Mucosa of stomach (tissue), 1 donor: Measurements from ENCODE around the gene CLCN1.

Source experiments
- H3K27me3 ChIP-seq: one replicate; pipeline ENCODE4 v1.7.0; 2013; ENCODE audit warnings: mild to moderate bottlenecking, low read length; ENCODE audit not compliant: control insufficient read depth, insufficient read depth
- H3K36me3 ChIP-seq: one replicate; pipeline ENCODE4 v1.7.0; 2013; ENCODE audit warnings: low read length; ENCODE audit not compliant: control insufficient read depth, insufficient read depth
- H3K4me1 ChIP-seq: one replicate; pipeline ENCODE4 v1.7.0; 2013; ENCODE audit warnings: mild to moderate bottlenecking, low read length; ENCODE audit not compliant: control insufficient read depth, insufficient read depth
- H3K4me3 ChIP-seq: one replicate; pipeline ENCODE4 v1.7.0; 2013; ENCODE audit warnings: low read length
- H3K9ac ChIP-seq: one replicate; pipeline ENCODE4 v1.7.0; 2013; ENCODE audit warnings: mild to moderate bottlenecking, low read length, moderate library complexity
- H3K9me3 ChIP-seq: one replicate; pipeline ENCODE4 v1.7.0; 2013; ENCODE audit warnings: mild to moderate bottlenecking, low read length, moderate library complexity; ENCODE audit not compliant: control insufficient read depth
- donor health status: Pancreatic carcinoma.

Gene CLCN1

DNA sequence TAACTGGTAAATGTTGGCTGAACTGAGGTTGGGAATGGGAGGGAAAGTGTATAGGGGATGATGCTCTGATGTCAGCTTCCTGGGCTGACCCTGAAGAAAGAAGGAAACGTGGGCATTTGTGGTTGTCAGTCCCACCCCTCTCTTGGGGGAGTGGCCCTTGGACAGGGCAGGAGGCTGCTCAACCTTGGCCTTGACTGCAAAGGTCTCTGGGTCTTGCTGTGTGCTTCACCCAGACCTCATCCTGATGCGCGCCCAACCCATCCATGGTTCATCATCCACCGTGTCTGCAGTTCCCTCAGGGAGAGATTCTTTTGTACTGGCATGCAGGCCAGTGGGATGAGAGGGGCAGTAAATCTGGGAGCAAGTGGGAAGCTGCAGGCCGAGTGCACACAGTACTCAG, 60.5 kb downstream of the CLCN1 start:
- Histone ChIP-seq H3K4me3 (no peak overlapping the region), H3K9me3 (no peaks in the 10 kb centered on the region), H3K9ac (no peak overlapping the region), H3K4me1 (peaks cover 16% of the 10 kb centered on the region), H3K36me3 (no peaks in the 10 kb centered on the region), H3K27me3 (no peaks in the 10 kb centered on the region)

DNA sequence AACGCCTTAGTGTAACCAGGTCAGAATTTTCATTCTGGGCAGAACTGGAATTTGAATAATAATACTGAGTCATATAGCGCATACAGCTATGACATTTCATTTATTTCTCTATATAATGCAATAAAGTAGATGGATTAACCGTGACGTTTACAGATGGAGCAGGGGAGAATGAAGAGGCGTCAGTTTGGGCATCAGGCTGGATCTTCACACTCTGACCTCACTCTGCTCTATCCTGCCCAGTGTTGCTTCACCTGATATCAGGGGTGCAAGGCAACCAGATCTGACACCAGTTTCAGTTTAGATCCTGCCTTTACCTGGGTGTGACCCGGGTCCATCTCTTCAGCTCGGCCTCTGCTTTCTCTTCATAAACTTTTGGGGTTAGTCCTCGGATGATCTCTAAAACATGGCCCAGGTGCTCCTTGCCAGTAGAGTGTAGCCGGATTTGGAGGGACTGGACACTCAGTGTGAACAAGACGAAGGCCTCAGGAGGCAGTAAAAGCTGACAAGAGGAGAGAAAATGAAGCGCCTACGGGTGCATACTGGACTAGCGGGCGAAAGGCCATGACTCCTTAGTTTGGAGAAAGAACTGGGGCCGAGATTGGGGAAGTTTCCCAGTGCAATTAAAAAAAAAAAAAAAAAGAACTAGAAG, 63.8 kb downstream of the CLCN1 start:
- peak overlapping the region; percentile 91 for H3K4me3 ChIP-seq
- H3K4me1 ChIP-seq: peaks cover 20% of the 10 kb centered on the region
- H3K36me3 ChIP-seq: no peaks in the 10 kb centered on the region
- H3K9ac ChIP-seq: peak overlapping the region; percentile 100
- no peaks in the 10 kb centered on the region for H3K9me3 ChIP-seq
- no peaks in the 10 kb centered on the region for H3K27me3 ChIP-seq

DNA sequence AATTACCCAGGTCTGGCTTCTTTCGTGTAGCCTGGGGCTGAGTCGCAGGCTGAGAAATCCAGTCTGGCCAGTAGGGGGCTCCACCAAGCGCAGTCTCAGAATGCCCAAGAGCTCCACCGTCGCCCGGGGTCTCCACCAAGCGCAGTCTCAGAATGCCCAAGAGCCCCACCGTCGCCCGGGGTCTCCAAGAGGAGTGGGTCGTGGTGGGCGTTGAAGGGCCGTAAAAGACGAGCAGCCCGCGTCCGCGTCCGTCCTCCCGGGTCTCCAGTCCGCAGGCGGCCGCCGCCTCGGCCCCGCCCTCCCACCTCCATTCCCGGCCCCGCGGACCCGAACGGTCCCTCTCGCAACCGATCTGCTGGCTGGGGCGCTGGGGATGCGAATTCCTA, 64.3 kb downstream of the CLCN1 start:
- Histone ChIP-seq H3K4me3 (peak overlapping the region; percentile 91), H3K9me3 (no peaks in the 10 kb centered on the region), H3K9ac (peak overlapping the region; percentile 100), H3K36me3 (no peaks in the 10 kb centered on the region), H3K27me3 (no peaks in the 10 kb centered on the region), H3K4me1 (peaks cover 20% of the 10 kb centered on the region)

DNA sequence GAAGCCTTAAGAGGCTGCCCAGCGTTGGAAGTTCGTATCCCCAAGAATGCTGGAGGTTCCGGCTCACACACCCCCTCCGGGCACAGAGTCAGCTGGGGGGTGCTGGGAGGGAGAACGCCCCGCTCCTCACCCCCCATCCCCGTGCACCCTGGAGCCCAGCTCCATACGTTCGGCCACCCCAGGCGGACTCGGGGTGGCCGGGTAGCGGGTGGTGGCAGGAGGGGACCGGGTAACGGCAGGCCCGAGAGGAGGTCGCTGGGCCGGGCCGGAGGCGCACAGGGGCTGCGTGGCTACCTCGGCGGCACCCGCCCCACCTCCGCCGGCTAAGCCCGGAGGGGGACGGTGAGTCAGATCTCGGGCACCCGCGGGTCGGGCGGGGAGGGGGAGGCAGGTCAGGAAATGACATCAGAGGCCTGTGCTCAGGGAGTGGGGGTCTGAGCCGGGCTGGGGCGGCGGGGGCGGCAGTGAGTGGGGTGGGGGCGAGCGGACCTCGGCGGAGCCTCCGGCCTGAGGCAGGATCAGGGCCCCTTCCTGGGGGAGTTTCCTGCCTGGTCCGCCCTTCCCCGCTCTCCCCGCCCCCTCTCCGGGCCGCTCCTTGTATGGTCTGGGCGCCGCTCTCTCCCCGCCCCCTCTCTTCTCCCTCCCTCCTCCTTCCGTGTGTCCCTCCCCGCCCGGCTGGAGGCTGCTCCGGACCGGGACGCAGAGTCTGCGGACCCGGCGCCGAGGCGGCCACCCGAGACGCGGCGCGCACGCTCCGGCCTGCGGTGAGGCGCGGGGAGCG, 64.9 kb downstream of the CLCN1 start, which contains the start of gene ZYX:
TSS of gene ZYX (plus strand) at position 700 of the 781 bp plus-strand sequence. CDS start 227 bp downstream, outside the sequence.
- Histone ChIP-seq H3K9me3 (no peaks in the 10 kb centered on the region), H3K4me3 (peak within 1 kb of the TSS; percentile 91), H3K4me1 (peaks cover 20% of the 10 kb centered on the region), H3K36me3 (no peaks in the 10 kb centered on the region), H3K9ac (peak within 1 kb of the TSS; percentile 100), H3K27me3 (no peaks in the 10 kb centered on the region)

DNA sequence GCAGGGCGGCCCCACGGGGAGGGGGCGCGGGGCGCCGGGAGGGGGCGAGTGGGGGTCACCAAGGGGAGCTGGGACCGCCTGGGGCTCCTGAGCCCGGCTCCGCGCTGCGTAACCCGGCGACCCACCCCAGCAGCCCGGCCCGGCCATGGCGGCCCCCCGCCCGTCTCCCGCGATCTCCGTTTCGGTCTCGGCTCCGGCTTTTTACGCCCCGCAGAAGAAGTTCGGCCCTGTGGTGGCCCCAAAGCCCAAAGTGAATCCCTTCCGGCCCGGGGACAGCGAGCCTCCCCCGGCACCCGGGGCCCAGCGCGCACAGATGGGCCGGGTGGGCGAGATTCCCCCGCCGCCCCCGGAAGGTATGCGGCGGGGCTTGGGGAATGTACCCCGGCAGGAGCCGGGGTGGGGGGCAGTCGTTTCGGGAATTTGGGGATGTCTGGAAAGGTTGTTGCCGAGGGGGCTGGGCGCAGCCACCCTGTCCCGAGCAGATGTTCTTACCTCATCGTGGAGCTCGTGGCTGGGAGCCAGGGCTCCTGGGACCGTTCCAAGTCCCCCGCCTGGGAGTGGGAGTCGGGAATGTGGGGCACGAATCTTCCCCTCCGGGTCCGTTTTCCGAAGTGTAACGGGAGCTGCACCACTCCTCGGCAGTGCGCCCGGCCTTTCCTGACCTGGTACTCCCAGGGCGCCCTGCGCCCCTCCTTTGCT, 65.7 kb downstream of the CLCN1 start:
- H3K9ac ChIP-seq: peak overlapping the region; percentile 100
- H3K4me1 ChIP-seq: peaks cover 20% of the 10 kb centered on the region
- H3K9me3 ChIP-seq: no peaks in the 10 kb centered on the region
- no peaks in the 10 kb centered on the region for H3K27me3 ChIP-seq
- peak overlapping the region; percentile 78 for H3K4me3 ChIP-seq
- H3K36me3 ChIP-seq: no peaks in the 10 kb centered on the region

DNA sequence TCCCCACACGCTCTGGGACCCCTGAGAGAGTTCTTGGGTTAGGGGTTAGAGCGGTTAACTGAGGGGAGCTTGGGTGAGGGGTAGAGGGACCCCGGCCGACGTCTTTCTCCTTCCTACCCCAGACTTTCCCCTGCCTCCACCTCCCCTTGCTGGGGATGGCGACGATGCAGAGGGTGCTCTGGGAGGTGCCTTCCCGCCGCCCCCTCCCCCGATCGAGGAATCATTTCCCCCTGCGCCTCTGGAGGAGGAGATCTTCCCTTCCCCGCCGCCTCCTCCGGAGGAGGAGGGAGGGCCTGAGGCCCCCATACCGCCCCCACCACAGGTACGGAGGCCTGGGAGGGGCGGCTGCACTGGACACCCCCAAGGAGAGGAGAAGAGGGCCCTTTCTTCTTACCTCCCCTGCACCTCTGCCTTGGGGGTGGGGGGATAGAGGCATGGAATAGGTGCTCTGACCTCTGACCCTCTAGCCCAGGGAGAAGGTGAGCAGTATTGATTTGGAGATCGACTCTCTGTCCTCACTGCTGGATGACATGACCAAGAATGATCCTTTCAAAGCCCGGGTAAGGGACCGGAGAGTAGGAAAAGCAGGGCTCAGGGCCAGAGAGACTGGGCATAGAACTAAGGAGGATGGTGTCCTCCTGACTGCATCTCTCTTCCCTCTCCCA, 66.3 kb downstream of the CLCN1 start:
- Histone ChIP-seq H3K27me3 (no peaks in the 10 kb centered on the region), H3K9me3 (no peaks in the 10 kb centered on the region), H3K36me3 (no peaks in the 10 kb centered on the region), H3K9ac (peak overlapping the region; percentile 100), H3K4me1 (peaks cover 27% of the 10 kb centered on the region), H3K4me3 (peak overlapping the region; percentile 78)

DNA sequence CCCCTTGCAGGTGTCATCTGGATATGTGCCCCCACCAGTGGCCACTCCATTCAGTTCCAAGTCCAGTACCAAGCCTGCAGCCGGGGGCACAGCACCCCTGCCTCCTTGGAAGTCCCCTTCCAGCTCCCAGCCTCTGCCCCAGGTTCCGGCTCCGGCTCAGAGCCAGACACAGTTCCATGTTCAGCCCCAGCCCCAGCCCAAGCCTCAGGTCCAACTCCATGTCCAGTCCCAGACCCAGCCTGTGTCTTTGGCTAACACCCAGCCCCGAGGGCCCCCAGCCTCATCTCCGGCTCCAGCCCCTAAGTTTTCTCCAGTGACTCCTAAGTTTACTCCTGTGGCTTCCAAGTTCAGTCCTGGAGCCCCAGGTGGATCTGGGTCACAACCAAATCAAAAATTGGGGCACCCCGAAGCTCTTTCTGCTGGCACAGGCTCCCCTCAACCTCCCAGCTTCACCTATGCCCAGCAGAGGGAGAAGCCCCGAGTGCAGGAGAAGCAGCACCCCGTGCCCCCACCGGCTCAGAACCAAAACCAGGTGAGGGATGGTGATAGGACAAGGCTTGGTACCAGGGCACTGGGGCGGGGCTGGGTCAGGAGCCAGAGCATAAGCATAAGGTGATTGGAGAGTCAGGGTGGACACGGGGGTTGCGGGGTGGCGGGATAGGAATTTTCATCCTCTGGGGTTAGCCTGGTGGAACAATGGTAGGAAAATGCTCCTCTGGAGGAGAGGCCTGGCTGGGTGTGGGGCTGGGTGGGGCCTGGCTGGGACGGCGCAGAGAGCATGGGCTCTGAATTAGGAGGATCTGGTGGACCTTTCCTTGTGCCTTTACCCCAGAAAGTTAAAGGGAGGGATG, 67.1 kb downstream of the CLCN1 start:
- Histone ChIP-seq H3K27me3 (no peaks in the 10 kb centered on the region), H3K4me1 (peaks cover 28% of the 10 kb centered on the region), H3K4me3 (peak overlapping the region; percentile 78), H3K9ac (peak overlapping the region; percentile 100), H3K36me3 (no peaks in the 10 kb centered on the region), H3K9me3 (no peaks in the 10 kb centered on the region)

DNA sequence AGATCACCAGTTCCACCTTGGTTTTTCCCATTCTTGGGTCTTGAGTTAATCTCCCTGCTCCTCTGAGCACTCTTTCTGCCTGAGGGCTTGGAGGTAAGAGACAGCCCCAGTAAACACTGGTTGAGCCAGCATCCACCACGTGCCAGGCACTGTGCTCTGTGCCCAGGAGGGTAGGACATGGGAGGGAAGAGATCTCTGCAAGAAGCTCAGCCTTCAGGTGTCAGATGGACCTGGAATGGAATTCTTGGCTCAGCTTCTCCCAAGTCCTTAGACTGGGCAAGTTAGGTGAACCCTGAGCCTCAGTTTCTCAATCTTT, 67.7 kb downstream of the CLCN1 start:
- H3K9ac ChIP-seq: no peak overlapping the region

DNA sequence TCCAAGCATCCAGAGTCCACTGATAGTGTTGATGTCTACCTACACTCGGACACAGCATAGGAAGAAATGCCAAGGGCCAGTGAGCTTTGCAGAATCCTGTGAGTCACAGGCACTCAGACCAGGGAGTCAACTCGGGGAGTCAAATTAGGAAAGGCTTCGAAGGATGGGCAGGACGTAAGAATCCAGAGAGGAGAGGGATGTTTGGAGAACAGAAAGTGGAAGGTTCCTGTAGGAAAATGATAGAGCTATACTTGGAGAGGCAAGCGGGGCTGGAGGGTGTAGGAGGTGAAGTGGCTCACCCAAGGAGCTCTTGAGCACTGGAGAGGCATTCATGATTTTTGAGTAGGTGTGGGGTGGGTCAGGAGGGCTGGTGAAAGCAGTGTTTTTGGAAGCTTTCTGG, 68.2 kb downstream of the CLCN1 start:
- Histone ChIP-seq H3K36me3 (no peaks in the 10 kb centered on the region), H3K4me1 (peaks cover 28% of the 10 kb centered on the region), H3K27me3 (no peaks in the 10 kb centered on the region), H3K9ac (no peak overlapping the region), H3K9me3 (no peaks in the 10 kb centered on the region), H3K4me3 (no peak overlapping the region)

More for the DNA sequence above, 67.7 kb downstream of the CLCN1 start:
- Histone ChIP-seq H3K4me3 (no peak overlapping the region), H3K36me3 (no peaks in the 10 kb centered on the region), H3K27me3 (no peaks in the 10 kb centered on the region), H3K9me3 (no peaks in the 10 kb centered on the region), H3K4me1 (peaks cover 28% of the 10 kb centered on the region)

DNA sequence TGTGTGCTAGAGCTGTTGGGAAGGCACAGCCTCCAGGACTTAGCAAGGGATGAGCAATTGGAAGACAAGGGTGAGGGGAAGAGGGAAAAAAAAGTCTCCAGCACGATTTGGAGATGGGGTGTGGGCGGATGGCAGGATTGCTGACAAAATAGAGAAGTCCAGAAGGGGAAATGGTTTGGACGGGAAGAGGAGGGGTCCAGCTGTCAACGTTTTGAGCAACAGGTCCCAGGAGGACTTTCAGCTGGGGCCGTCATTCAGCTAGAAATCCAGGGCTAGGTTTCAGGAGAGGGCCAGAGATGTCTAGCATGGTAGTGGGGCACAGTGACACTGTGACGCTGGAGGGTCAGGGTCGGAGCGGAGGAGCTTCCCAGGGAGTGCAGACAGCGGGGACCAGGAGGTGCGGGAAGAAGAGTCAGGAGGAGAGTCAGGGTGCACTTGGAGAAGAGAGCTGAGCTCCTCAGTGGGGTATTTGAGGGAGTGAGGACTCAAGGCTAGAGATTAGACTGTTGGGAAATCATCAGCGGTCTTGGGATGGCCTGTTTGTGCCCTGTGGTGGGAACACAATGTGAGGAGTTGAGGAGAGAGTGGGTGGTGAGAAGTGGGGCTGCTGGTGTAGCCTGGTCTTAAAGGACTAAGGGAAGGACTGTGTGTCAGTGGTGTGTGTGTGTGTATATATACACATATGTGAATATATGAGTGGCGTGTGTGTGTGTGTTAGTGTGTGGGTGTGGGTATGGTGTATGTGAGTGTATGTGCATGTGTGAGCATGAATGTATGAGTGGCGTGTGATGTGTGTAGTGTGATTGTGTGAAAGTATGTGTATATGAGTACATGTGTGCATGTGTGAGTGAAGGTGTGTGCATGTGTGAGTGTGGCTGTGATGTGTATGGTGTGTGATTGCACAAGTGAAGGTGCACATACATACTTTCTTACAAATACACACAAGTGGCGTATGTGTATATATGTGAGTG, 69.0 kb downstream of the CLCN1 start:
- Histone ChIP-seq H3K4me3 (no peak overlapping the region), H3K27me3 (no peaks in the 10 kb centered on the region), H3K4me1 (peaks cover 21% of the 10 kb centered on the region), H3K36me3 (no peaks in the 10 kb centered on the region), H3K9ac (no peak overlapping the region), H3K9me3 (no peaks in the 10 kb centered on the region)
